SH-SY5Y (cell line): ENCODE measurements around the gene ROBO1.

ENCODE experiments used
- GATA2 ChIP-seq: IDR thresholded peaks from 2 replicates; pipeline ENCODE4 v1.6.1; 2011; ENCODE audit warnings: mild to moderate bottlenecking, low read depth, low read length
- GATA3 ChIP-seq: IDR thresholded peaks from 2 replicates; pipeline ENCODE4 v1.6.1; 2011; ENCODE audit warnings: low read depth, mild to moderate bottlenecking, low read length, moderate library complexity

GRCh38 chr3:78937475-78937874, 830.3 kb downstream of the ROBO1 start:
- TF ChIP-seq GATA3 (no peak), GATA2 (no peak)
